IPS DF 6.9 (cell line): Measurements from ENCODE around the gene DEF6.

ENCODE experiments used
- DNase-seq: peaks from one replicate; pipeline ENCODE4 v3.0.0-alpha.2; 2013; ENCODE audit warnings: low read depth, low spot score
- H3K27ac ChIP-seq: one replicate; pipeline ENCODE4 v1.5.1; 2013; ENCODE audit warnings: low read length, control low read depth
- H3K27me3 ChIP-seq: 2 replicates; pipeline ENCODE4 v1.6.1; 2013; ENCODE audit warnings: mild to moderate bottlenecking, low read length; ENCODE audit not compliant: control insufficient read depth, insufficient read depth
- H3K36me3 ChIP-seq: 2 replicates; pipeline ENCODE4 v1.6.1; 2013; ENCODE audit warnings: low read length; ENCODE audit not compliant: control insufficient read depth, insufficient read depth
- H3K4me1 ChIP-seq: 2 replicates; pipeline ENCODE4 v1.6.1; 2013; ENCODE audit warnings: low read length; ENCODE audit not compliant: control insufficient read depth, insufficient read depth
- H3K4me3 ChIP-seq: 2 replicates; pipeline ENCODE4 v1.5.1; 2013; ENCODE audit warnings: mild to moderate bottlenecking, low read length
- H3K9me3 ChIP-seq: 2 replicates; pipeline ENCODE4 v1.6.1; 2013; ENCODE audit warnings: low read length, inconsistent platforms; ENCODE audit not compliant: control insufficient read depth, insufficient read depth
- WGBS: extraction: QIAGEN DNeasy Blood & Tissue Kit; methylation state at CpG from one replicate; pipeline ENCODE4 v1.1.7; 2013; ENCODE audit warnings: mixed read lengths, missing lambda C conversion rate; ENCODE audit not compliant: insufficient read length, insufficient coverage; 5-methylcytosine and 5-hydroxymethylcytosine counted together

Gene DEF6

GRCh38 chr6:35309611-35310264, 12.1 kb downstream of the DEF6 start:
- no peak for DNase-seq
- Histone ChIP-seq H3K27me3 (no peaks in the 10 kb centered on the region), H3K9me3 (no peaks in the 10 kb centered on the region), H3K27ac (no peak overlapping the region), H3K4me3 (no peak overlapping the region), H3K4me1 (no peaks in the 10 kb centered on the region), H3K36me3 (no peaks in the 10 kb centered on the region; the same call in 1 of the 2 replicates)
- WGBS: no CpG with 5 or more reads among the region's 9 CpGs

- H3K9me3 ChIP-seq: no peaks in the 10 kb centered on the region
- H3K4me3 ChIP-seq: no peak overlapping the region
- no peak overlapping the region for H3K27ac ChIP-seq
- no peaks in the 10 kb centered on the region for H3K4me1 ChIP-seq
- H3K27me3 ChIP-seq: no peaks in the 10 kb centered on the region
- DNase-seq: no peak
- H3K36me3 ChIP-seq: no peaks in the 10 kb centered on the region; the same call in 1 of the 2 replicates
- no CpG with 5 or more reads among the region's 6 CpGs for WGBS
Observed at GRCh38 chr6:35310265-35310831, 12.7 kb downstream of the DEF6 start.

- DNase-seq: no peak
- no peaks in the 10 kb centered on the region for H3K4me1 ChIP-seq
- no peak overlapping the region for H3K27ac ChIP-seq
- H3K27me3 ChIP-seq: no peaks in the 10 kb centered on the region
- no CpG with 5 or more reads among the region's 6 CpGs for WGBS
- no peak overlapping the region for H3K4me3 ChIP-seq
- H3K36me3 ChIP-seq: no peaks in the 10 kb centered on the region; the same call in 1 of the 2 replicates
- no peaks in the 10 kb centered on the region for H3K9me3 ChIP-seq
Observed at GRCh38 chr6:35311390-35312075, 13.9 kb downstream of the DEF6 start.

GRCh38 chr6:35312076-35312800, 14.6 kb downstream of the DEF6 start:
- WGBS: no CpG with 5 or more reads among the region's 19 CpGs
- Histone ChIP-seq H3K36me3 (no peaks in the 10 kb centered on the region; the same call in 1 of the 2 replicates), H3K4me3 (no peak overlapping the region), H3K4me1 (no peaks in the 10 kb centered on the region), H3K9me3 (no peaks in the 10 kb centered on the region), H3K27ac (no peak overlapping the region), H3K27me3 (peaks cover 3% of the 10 kb centered on the region; the same call in 1 of the 2 replicates)
- no peak for DNase-seq

- Histone ChIP-seq H3K4me1 (peaks cover 4% of the 10 kb centered on the region), H3K36me3 (no peaks in the 10 kb centered on the region; the same call in 1 of the 2 replicates), H3K27me3 (peaks cover 7% of the 10 kb centered on the region), H3K27ac (no peak overlapping the region), H3K9me3 (no peaks in the 10 kb centered on the region), H3K4me3 (no peak overlapping the region)
- no CpG with 5 or more reads among the region's 2 CpGs for WGBS
- DNase-seq: no peak
Observed at GRCh38 chr6:35312807-35313206, 15.2 kb downstream of the DEF6 start.

- peaks cover 4% of the 10 kb centered on the region for H3K4me1 ChIP-seq
- H3K27me3 ChIP-seq: peaks cover 7% of the 10 kb centered on the region
- H3K36me3 ChIP-seq: 0 out of 2 replicates have a peak, but pooled peaks cover 3% of the 10 kb centered on the region
- no peak for DNase-seq
- H3K4me3 ChIP-seq: peak overlapping the region; percentile 60
- no peaks in the 10 kb centered on the region for H3K9me3 ChIP-seq
- no CpG with 5 or more reads among the region's 28 CpGs for WGBS
- no peak overlapping the region for H3K27ac ChIP-seq
Observed at GRCh38 chr6:35317483-35318195, 20.0 kb downstream of the DEF6 start.

- Histone ChIP-seq H3K27ac (no peak overlapping the region), H3K4me3 (peak overlapping the region; percentile 60), H3K27me3 (peaks cover 7% of the 10 kb centered on the region), H3K36me3 (0 out of 2 replicates have a peak, but pooled peaks cover 3% of the 10 kb centered on the region), H3K4me1 (peaks cover 4% of the 10 kb centered on the region), H3K9me3 (no peaks in the 10 kb centered on the region)
- no peak for DNase-seq
- no CpG with 5 or more reads among the region's 55 CpGs for WGBS
Observed at GRCh38 chr6:35318196-35319171, 20.9 kb downstream of the DEF6 start.

GRCh38 chr6:35319346-35320030, 21.9 kb downstream of the DEF6 start:
- H3K4me3 ChIP-seq: no peak overlapping the region
- H3K4me1 ChIP-seq: peaks cover 4% of the 10 kb centered on the region
- H3K27ac ChIP-seq: no peak overlapping the region
- no CpG with 5 or more reads among the region's 20 CpGs for WGBS
- H3K27me3 ChIP-seq: peaks cover 7% of the 10 kb centered on the region
- DNase-seq: no peak
- 0 out of 2 replicates have a peak, but pooled peaks cover 3% of the 10 kb centered on the region for H3K36me3 ChIP-seq
- no peaks in the 10 kb centered on the region for H3K9me3 ChIP-seq

- DNase-seq: no peak
- H3K9me3 ChIP-seq: no peaks in the 10 kb centered on the region
- H3K4me3 ChIP-seq: no peak overlapping the region
- no peak overlapping the region for H3K27ac ChIP-seq
- H3K4me1 ChIP-seq: peaks cover 4% of the 10 kb centered on the region
- peaks cover 7% of the 10 kb centered on the region for H3K27me3 ChIP-seq
- 0 out of 2 replicates have a peak, but pooled peaks cover 3% of the 10 kb centered on the region for H3K36me3 ChIP-seq
- no CpG with 5 or more reads among the region's 2 CpGs for WGBS
Observed at GRCh38 chr6:35320031-35320410, 22.4 kb downstream of the DEF6 start.
